CD14-positive monocyte (primary cell): ENCODE results near the gene EIF4EBP3. TPM values are rescaled to one million over a fixed set of nuclear protein-coding genes. Genes with fewer than 3 reads are reported as not detected.

ENCODE experiments used
- DNase-seq, 3 donors: peaks; one replicate each; pipeline ENCODE4 v3.0.0-alpha.2; 2011 to 2022
- H2AFZ ChIP-seq: 2 replicates; pipeline ENCODE4 v1.6.0; 2012; ENCODE audit warnings: mild to moderate bottlenecking, low read depth, low read length, inconsistent platforms; ENCODE audit not compliant: insufficient read depth, poor library complexity, severe bottlenecking
- H3K27ac ChIP-seq, 2 donors: 1 replicate in 1 of 2; 2 replicates in 1 of 2; pipeline ENCODE4 v1.5.1; 2012 to 2013; ENCODE audit warnings: low read length in 2 of 2, control low read depth in 1 of 2, inconsistent platforms in 1 of 2, low read depth in 1 of 2, mild to moderate bottlenecking in 1 of 2
- H3K27me3 ChIP-seq, 2 donors: one replicate each; pipeline versions ENCODE4 v1.6.0 to v1.6.1; 2011 to 2013; ENCODE audit warnings: low read length in 2 of 2; ENCODE audit not compliant: control insufficient read depth in 2 of 2, insufficient read depth in 2 of 2
- H3K36me3 ChIP-seq, 2 donors: replicated peaks in 1 of 2; 1 replicate in 1 of 2; 2 replicates in 1 of 2; pipeline versions ENCODE4 v1.5.1 to v1.6.1; 2012 to 2013; ENCODE audit warnings: low read length in 2 of 2, control low read depth in 1 of 2, inconsistent platforms in 1 of 2, mild to moderate bottlenecking in 1 of 2; ENCODE audit not compliant: insufficient read depth in 2 of 2, control insufficient read depth in 1 of 2
- H3K4me1 ChIP-seq, 2 donors: 1 replicate in 1 of 2; 2 replicates in 1 of 2; pipeline versions ENCODE4 v1.5.1 to v1.6.1; 2012 to 2013; ENCODE audit warnings: low read length in 2 of 2, control low read depth in 1 of 2, inconsistent platforms in 1 of 2, mild to moderate bottlenecking in 1 of 2, moderate library complexity in 1 of 2; ENCODE audit not compliant: insufficient read depth in 2 of 2, control insufficient read depth in 1 of 2
- H3K4me2 ChIP-seq: replicated peaks from 2 replicates; pipeline ENCODE3; 2012; ENCODE audit warnings: low read length, moderate library complexity, mild to moderate bottlenecking; ENCODE audit not compliant: poor library complexity, severe bottlenecking; ENCODE audit errors: extremely low read depth
- H3K4me3 ChIP-seq, 3 experiments: fragments of 200-600 bp in 1 of 3; sonication (generic) in 1 of 3; replicated peaks in 1 of 3; 1 replicate in 2 of 3; 2 replicates in 1 of 3; pipeline ENCODE4 v1.5.1; 2011 to 2013; ENCODE audit warnings: low read length in 3 of 3, mild to moderate bottlenecking in 3 of 3, control low read depth in 2 of 3, low read depth in 2 of 3, inconsistent platforms in 1 of 3, moderate library complexity in 1 of 3
- H3K79me2 ChIP-seq: 2 replicates; pipeline ENCODE4 v1.6.0; 2012; ENCODE audit warnings: mild to moderate bottlenecking, control low read depth, inconsistent platforms, low read length, moderate library complexity; ENCODE audit not compliant: insufficient read depth
- H3K9ac ChIP-seq: 2 replicates; pipeline ENCODE4 v1.6.0; 2017; ENCODE audit warnings: low read length, mild to moderate bottlenecking; ENCODE audit not compliant: insufficient read depth, poor library complexity, severe bottlenecking
- H3K9me3 ChIP-seq, 2 donors: replicated peaks in 1 of 2; 1 replicate in 1 of 2; 2 replicates in 1 of 2; pipeline versions ENCODE4 v1.5.1 to v1.6.1; 2012 to 2013; ENCODE audit warnings: low read length in 2 of 2, control low read depth in 1 of 2; ENCODE audit not compliant: control insufficient read depth in 1 of 2, insufficient read depth in 1 of 2
- H4K20me1 ChIP-seq: 2 replicates; pipeline ENCODE4 v1.6.0; 2012; ENCODE audit warnings: mild to moderate bottlenecking, low read length, control low read depth, moderate library complexity; ENCODE audit not compliant: insufficient read depth
- H3K27ac Mint-ChIP-seq, 7 donors: one replicate each; pipeline ENCODE4 v1.8.0; 2020; ENCODE audit warnings: mild to moderate bottlenecking in 7 of 7, mixed read lengths in 7 of 7, moderate library complexity in 6 of 7, inconsistent platforms in 2 of 7
- H3K27me3 Mint-ChIP-seq, 3 donors: one replicate each; pipeline ENCODE4 v1.8.0; 2021 to 2022; ENCODE audit warnings: low read depth in 3 of 3, mild to moderate bottlenecking in 3 of 3, mixed read lengths in 3 of 3, moderate library complexity in 3 of 3, inconsistent platforms in 1 of 3
- H3K36me3 Mint-ChIP-seq, 2 donors: one replicate each; pipeline ENCODE4 v1.8.0; 2020; ENCODE audit warnings: mixed read lengths in 2 of 2, inconsistent platforms in 1 of 2, mild to moderate bottlenecking in 1 of 2
- H3K4me1 Mint-ChIP-seq: one replicate; pipeline ENCODE4 v1.8.0; 2020; ENCODE audit warnings: mild to moderate bottlenecking, mixed read lengths
- H3K4me3 Mint-ChIP-seq, 2 donors: one replicate each; pipeline ENCODE4 v1.8.0; 2020; ENCODE audit warnings: mild to moderate bottlenecking in 2 of 2, mixed read lengths in 2 of 2, moderate library complexity in 1 of 2
- H3K9me3 Mint-ChIP-seq, 7 donors: one replicate each; pipeline ENCODE4 v1.8.0; 2020 to 2022; ENCODE audit warnings: mixed read lengths in 7 of 7, mild to moderate bottlenecking in 6 of 7, moderate library complexity in 6 of 7, inconsistent platforms in 2 of 7
- CTCF ChIP-seq: fragments of 200-600 bp; IDR thresholded peaks from one replicate; pipeline ENCODE4 v1.8.0; 2022; ENCODE audit warnings: antibody characterized with exemption, mild to moderate bottlenecking
- WGBS: methylation state at CpG from one replicate; pipeline ENCODE4 v1.1.5; 2013; ENCODE audit warnings: missing lambda C conversion rate; ENCODE audit not compliant: insufficient coverage; 5-methylcytosine and 5-hydroxymethylcytosine counted together
- intact Hi-C, 2 donors: fragments of 100-400 bp; cut with micrococcal nuclease; formaldehyde crosslinking; loops; one replicate each; pipeline versions ENCODE4 v1.15.0 to v1.15.1; 2023
- polyA plus RNA-seq, 3 donors: library from polyadenylated mRNA; depleted of rRNA in 1 of 3; unstranded in 2 of 3; stranded (reverse) in 1 of 3; fragments of 300-500 nt in 2 of 3; fragments of >200 nt in 1 of 3; fragmentation: Illumina TruSeq in 2 of 3; gene quantifications; 1 replicate in 2 of 3; 2 replicates in 1 of 3; pipeline ENCODE4 v1.2.3, GENCODE V29; 2012 to 2021

EIF4EBP3 gene
- polyA plus RNA-seq, 3 donors, result 22.8 to 46.0 (median 41.9) TPM

GRCh38 chr5:140542972-140543371, 4.5 kb upstream of the EIF4EBP3 start:
- Histone ChIP-seq H3K4me3 (no peak overlapping the region), H2AFZ (no peak overlapping the region), H3K36me3 (peaks cover 49 to 71% of the 10 kb centered on the region in 2 donors), H3K9me3 (no peaks in the 10 kb centered on the region), H3K27me3 (no peaks in the 10 kb centered on the region), H3K27ac (no peak overlapping the region), H4K20me1 (peaks cover 5% of the 10 kb centered on the region), H3K79me2 (peaks cover 1% of the 10 kb centered on the region), H3K4me1 (peaks cover 14 to 22% of the 10 kb centered on the region in 2 donors), H3K4me2 (no peak overlapping the region), H3K9ac (no peak overlapping the region)
- Mint-ChIP-seq H3K9me3 (peaks cover 0 to 2% (median 0%) of the 10 kb centered on the region in 7 donors), H3K36me3 (peaks cover 61 to 77% of the 10 kb centered on the region in 2 donors), H3K27me3 (no peaks in the 10 kb centered on the region), H3K4me1 (peaks cover 14% of the 10 kb centered on the region), H3K27ac (no peak overlapping the region), H3K4me3 (no peak overlapping the region)
- no peak for TF ChIP-seq CTCF
- intact Hi-C loops, result loop anchor here in 1 of 2 donors (10.0 kb wide), 1 partner anchor 138 kb away; the partner anchor contains the start of gene ANKHD1
- no peak for DNase-seq
- WGBS, result 95% methylated on average over 3 of the region's 5 CpGs

- Histone ChIP-seq H2AFZ (no peak overlapping the region), H3K27me3 (no peaks in the 10 kb centered on the region), H3K4me1 (peaks cover 34 to 42% of the 10 kb centered on the region in 2 donors), H3K4me2 (no peak overlapping the region), H3K79me2 (peaks cover 20% of the 10 kb centered on the region), H3K4me3 (no peak overlapping the region), H3K27ac (no peak overlapping the region), H3K9me3 (no peaks in the 10 kb centered on the region), H3K36me3 (peaks cover 33 to 58% of the 10 kb centered on the region in 2 donors), H4K20me1 (peaks cover 21% of the 10 kb centered on the region), H3K9ac (no peak overlapping the region)
- peak overlapping the region in 3 of 7 donors; percentile 46 to 72 (median 47) for H3K27ac Mint-ChIP-seq
- intact Hi-C loops, result loop anchor here in 1 of 2 donors (5.0 to 10.0 kb wide), 2 partner anchors 92 to 140 kb away; partner anchors contain the start of genes ANKHD1 and TMCO6
- peaks cover 0 to 2% (median 0%) of the 10 kb centered on the region in 7 donors for H3K9me3 Mint-ChIP-seq
- 94% methylated on average over 7 of the region's 7 CpGs for WGBS
- no peaks in the 10 kb centered on the region for H3K27me3 Mint-ChIP-seq
- no peak overlapping the region for H3K4me3 Mint-ChIP-seq
- no peak for DNase-seq
- peaks cover 55 to 69% of the 10 kb centered on the region in 2 donors for H3K36me3 Mint-ChIP-seq
- H3K4me1 Mint-ChIP-seq, result peaks cover 34% of the 10 kb centered on the region
- no peak for TF ChIP-seq CTCF
Observed at GRCh38 chr5:140544986-140545385, 2.5 kb upstream of the EIF4EBP3 start.
